Liver (tissue), 9 donors: ENCODE results near the gene IDE. TPM values are rescaled to one million over a fixed set of nuclear protein-coding genes. Genes with fewer than 3 reads are reported as not detected.
A peak's percentile ranks its signal among the peaks of the same experiment; 100 is the strongest.
"Not testable (repeated sequence)": the region's sequence is repeated elsewhere in the genome, so short reads cannot be mapped to it uniquely, and the experiment has no call there.

Source experiments
- DNase-seq: peaks from one replicate; pipeline ENCODE4 v3.0.0-alpha.2; 2017; ENCODE audit warnings: low spot score
- H3K27ac ChIP-seq, 2 donors: one replicate each; pipeline ENCODE4 v1.7.0; 2013; ENCODE audit warnings: inconsistent platforms in 2 of 2, low read length in 2 of 2, control low read depth in 1 of 2, low read depth in 1 of 2, mild to moderate bottlenecking in 1 of 2
- H3K27me3 ChIP-seq, 4 donors: one replicate each; pipeline versions ENCODE4 v1.6.1 to v1.7.0; 2013; ENCODE audit warnings: low read length in 3 of 4, inconsistent platforms in 1 of 4, mild to moderate bottlenecking in 1 of 4, moderate library complexity in 1 of 4; ENCODE audit not compliant: control insufficient read depth in 4 of 4, insufficient read depth in 4 of 4
- H3K36me3 ChIP-seq, 4 donors: one replicate each; pipeline versions ENCODE4 v1.6.1 to v1.7.0; 2013; ENCODE audit warnings: low read length in 3 of 4, mild to moderate bottlenecking in 3 of 4, low read depth in 1 of 4, moderate library complexity in 1 of 4; ENCODE audit not compliant: control insufficient read depth in 4 of 4, insufficient read depth in 3 of 4
- H3K4me1 ChIP-seq, 4 donors: one replicate each; pipeline versions ENCODE4 v1.6.1 to v1.7.0; 2013; ENCODE audit warnings: low read length in 3 of 4, mild to moderate bottlenecking in 3 of 4, moderate library complexity in 1 of 4; ENCODE audit not compliant: control insufficient read depth in 4 of 4, insufficient read depth in 4 of 4
- H3K4me3 ChIP-seq, 3 donors: one replicate each; pipeline versions ENCODE4 v1.6.1 to v1.7.0; 2013; ENCODE audit warnings: low read length in 3 of 3, control low read depth in 1 of 3, low read depth in 1 of 3, mild to moderate bottlenecking in 1 of 3
- H3K9ac ChIP-seq, 2 donors: one replicate each; pipeline ENCODE4 v1.7.0; 2013; ENCODE audit warnings: low read length in 2 of 2, mild to moderate bottlenecking in 2 of 2, moderate library complexity in 2 of 2, control low read depth in 1 of 2, low read depth in 1 of 2
- H3K9me3 ChIP-seq, 4 donors: one replicate each; pipeline versions ENCODE4 v1.6.1 to v1.7.0; 2013; ENCODE audit warnings: low read length in 3 of 4; ENCODE audit not compliant: control insufficient read depth in 4 of 4
- EGR1 ChIP-seq, 2 donors: IDR thresholded peaks; 2 replicates each; pipeline ENCODE4 v1.6.1; 2016 to 2018; ENCODE audit warnings: antibody characterized with exemption in 2 of 2, low read depth in 2 of 2
- FOXA2 ChIP-seq: IDR thresholded peaks from 2 replicates; pipeline ENCODE4 v1.6.1; 2016; ENCODE audit warnings: antibody characterized with exemption
- GABPA ChIP-seq, 2 donors: IDR thresholded peaks in 1 of 2; conservative IDR thresholded peaks in 1 of 2; 2 replicates each; pipeline ENCODE4 v1.6.1; 2016; ENCODE audit warnings: antibody characterized with exemption in 2 of 2, mild to moderate bottlenecking in 1 of 2, moderate library complexity in 1 of 2
- HNF4A ChIP-seq, 2 donors: conservative IDR thresholded peaks; 2 replicates each; pipeline ENCODE4 v1.6.1; 2016; ENCODE audit warnings: antibody characterized with exemption in 2 of 2, mild to moderate bottlenecking in 2 of 2
- HNF4G ChIP-seq: IDR thresholded peaks from 2 replicates; pipeline ENCODE4 v1.6.1; 2016; ENCODE audit warnings: antibody characterized with exemption
- NR2F2 ChIP-seq: IDR thresholded peaks from 2 replicates; pipeline ENCODE4 v1.6.1; 2016; ENCODE audit warnings: antibody characterized with exemption
- RAD21 ChIP-seq, 2 donors: IDR thresholded peaks; 2 replicates each; pipeline ENCODE4 v1.6.1; 2016; ENCODE audit warnings: antibody characterized with exemption in 2 of 2, mild to moderate bottlenecking in 2 of 2
- RXRA ChIP-seq, 2 donors: IDR thresholded peaks; 2 replicates each; pipeline ENCODE4 v1.6.1; 2017 to 2018; ENCODE audit warnings: antibody characterized with exemption in 2 of 2, mild to moderate bottlenecking in 1 of 2
- TAF1 ChIP-seq: conservative IDR thresholded peaks from 2 replicates; pipeline ENCODE4 v1.6.1; 2016; ENCODE audit warnings: antibody characterized with exemption, mild to moderate bottlenecking
- YY1 ChIP-seq: IDR thresholded peaks from 2 replicates; pipeline ENCODE4 v1.6.1; 2016; ENCODE audit warnings: antibody characterized with exemption, mild to moderate bottlenecking
- WGBS: extraction: QIAGEN DNeasy Blood & Tissue Kit; methylation state at CpG from one replicate; pipeline ENCODE4 v1.1.7; 2013; 5-methylcytosine and 5-hydroxymethylcytosine counted together
- polyA plus RNA-seq, 2 donors: library from polyadenylated mRNA; stranded (reverse) in 1 of 2; unstranded in 1 of 2; fragments of 200-250 nt in 1 of 2; fragments of >200 nt in 1 of 2; fragmentation: Nextera tagmentation in 1 of 2; extraction: Ambion mirVana in 1 of 2; gene quantifications; one replicate each; pipeline versions ENCODE4 v1.2.1 to v1.2.3, GENCODE V29; 2013 to 2015
- total RNA-seq, 2 donors: library from RNA; depleted of rRNA; stranded (reverse); fragments of >200 nt; gene quantifications; one replicate each; pipeline ENCODE4 v1.2.3, GENCODE V29; 2014
- TF ChIP-seq, protein P1 (sequence below): IDR thresholded peaks from 2 replicates; pipeline ENCODE4 v1.6.1; 2016; ENCODE audit warnings: antibody characterized with exemption
- TF ChIP-seq, protein P2 (sequence below): IDR thresholded peaks from 2 replicates; pipeline ENCODE4 v1.6.1; 2016; ENCODE audit warnings: antibody characterized with exemption, mild to moderate bottlenecking
- TF ChIP-seq, protein P3 (sequence below): fragments of 150-350 bp; IDR thresholded peaks from 2 replicates; pipeline ENCODE4 v1.5.1; 2017; ENCODE audit warnings: improper control_type of control experiment, low read depth, low read length; ENCODE audit not compliant: missing input control
- donor health status: healthy.
- donor health status: healthy.
- donor health status: healthy.
- donor health status: healthy.
- donor health status: healthy.

Gene IDE
- total and polyA plus RNA-seq, 4 donors = 9.4 to 31.3 (median 15.3) TPM

DNA sequence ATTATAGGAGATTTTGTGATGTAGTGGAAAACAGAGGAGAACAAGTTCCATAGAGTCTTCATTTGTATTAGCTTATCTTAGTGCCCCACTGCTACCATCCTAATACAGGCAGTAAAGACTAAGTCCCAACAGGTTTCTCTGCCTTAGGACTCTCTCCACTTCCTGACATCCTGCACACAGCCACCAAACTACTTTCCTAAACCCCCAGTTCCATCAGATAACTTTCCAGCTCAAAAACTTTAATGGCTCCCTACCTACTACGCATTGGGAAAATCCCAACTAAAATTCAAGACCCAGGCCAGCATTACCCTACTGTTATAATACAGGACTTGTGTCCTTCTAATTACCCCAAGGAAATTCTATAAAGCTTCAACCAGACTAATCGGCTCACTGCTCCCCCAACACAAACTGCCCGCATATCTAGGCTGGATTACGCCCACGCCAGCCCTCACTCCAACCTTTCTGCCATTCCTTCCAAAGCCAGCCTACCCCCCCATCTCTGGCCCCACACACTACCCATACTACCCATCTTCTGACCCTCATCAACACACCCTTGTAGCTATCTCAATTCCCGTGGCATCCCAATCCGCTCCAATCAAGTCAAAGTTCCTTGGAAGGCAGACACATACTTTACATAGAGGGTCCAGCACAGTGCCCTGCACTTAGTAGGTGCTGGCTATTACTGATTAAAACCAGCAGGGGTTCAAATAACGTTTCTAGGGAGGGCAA is 1.4 kb downstream of the IDE start:
- H3K4me3 ChIP-seq = peak overlapping the region; percentile 89 to 96 (median 93)
- peaks cover 2 to 24% (median 17%) of the 10 kb centered on the region in 4 donors for H3K4me1 ChIP-seq
- TF ChIP-seq HNF4A (conservative IDR thresholded peaks at IDR 0.05) = no peak
- no peak for TF ChIP-seq NR2F2
- no peak for TF ChIP-seq RXRA (IDR thresholded peaks at IDR 0.05)
- no peak for TF ChIP-seq EGR1 (IDR thresholded peaks at IDR 0.05; ENCODE audit: low read depth in 2 of 2)
- TF ChIP-seq, protein P1, sequence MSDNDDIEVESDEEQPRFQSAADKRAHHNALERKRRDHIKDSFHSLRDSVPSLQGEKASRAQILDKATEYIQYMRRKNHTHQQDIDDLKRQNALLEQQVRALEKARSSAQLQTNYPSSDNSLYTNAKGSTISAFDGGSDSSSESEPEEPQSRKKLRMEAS = no peak
- TF ChIP-seq YY1 = no peak
- TF ChIP-seq, protein P2, sequence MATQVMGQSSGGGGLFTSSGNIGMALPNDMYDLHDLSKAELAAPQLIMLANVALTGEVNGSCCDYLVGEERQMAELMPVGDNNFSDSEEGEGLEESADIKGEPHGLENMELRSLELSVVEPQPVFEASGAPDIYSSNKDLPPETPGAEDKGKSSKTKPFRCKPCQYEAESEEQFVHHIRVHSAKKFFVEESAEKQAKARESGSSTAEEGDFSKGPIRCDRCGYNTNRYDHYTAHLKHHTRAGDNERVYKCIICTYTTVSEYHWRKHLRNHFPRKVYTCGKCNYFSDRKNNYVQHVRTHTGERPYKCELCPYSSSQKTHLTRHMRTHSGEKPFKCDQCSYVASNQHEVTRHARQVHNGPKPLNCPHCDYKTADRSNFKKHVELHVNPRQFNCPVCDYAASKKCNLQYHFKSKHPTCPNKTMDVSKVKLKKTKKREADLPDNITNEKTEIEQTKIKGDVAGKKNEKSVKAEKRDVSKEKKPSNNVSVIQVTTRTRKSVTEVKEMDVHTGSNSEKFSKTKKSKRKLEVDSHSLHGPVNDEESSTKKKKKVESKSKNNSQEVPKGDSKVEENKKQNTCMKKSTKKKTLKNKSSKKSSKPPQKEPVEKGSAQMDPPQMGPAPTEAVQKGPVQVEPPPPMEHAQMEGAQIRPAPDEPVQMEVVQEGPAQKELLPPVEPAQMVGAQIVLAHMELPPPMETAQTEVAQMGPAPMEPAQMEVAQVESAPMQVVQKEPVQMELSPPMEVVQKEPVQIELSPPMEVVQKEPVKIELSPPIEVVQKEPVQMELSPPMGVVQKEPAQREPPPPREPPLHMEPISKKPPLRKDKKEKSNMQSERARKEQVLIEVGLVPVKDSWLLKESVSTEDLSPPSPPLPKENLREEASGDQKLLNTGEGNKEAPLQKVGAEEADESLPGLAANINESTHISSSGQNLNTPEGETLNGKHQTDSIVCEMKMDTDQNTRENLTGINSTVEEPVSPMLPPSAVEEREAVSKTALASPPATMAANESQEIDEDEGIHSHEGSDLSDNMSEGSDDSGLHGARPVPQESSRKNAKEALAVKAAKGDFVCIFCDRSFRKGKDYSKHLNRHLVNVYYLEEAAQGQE = no peak
- TF ChIP-seq, protein P3, sequence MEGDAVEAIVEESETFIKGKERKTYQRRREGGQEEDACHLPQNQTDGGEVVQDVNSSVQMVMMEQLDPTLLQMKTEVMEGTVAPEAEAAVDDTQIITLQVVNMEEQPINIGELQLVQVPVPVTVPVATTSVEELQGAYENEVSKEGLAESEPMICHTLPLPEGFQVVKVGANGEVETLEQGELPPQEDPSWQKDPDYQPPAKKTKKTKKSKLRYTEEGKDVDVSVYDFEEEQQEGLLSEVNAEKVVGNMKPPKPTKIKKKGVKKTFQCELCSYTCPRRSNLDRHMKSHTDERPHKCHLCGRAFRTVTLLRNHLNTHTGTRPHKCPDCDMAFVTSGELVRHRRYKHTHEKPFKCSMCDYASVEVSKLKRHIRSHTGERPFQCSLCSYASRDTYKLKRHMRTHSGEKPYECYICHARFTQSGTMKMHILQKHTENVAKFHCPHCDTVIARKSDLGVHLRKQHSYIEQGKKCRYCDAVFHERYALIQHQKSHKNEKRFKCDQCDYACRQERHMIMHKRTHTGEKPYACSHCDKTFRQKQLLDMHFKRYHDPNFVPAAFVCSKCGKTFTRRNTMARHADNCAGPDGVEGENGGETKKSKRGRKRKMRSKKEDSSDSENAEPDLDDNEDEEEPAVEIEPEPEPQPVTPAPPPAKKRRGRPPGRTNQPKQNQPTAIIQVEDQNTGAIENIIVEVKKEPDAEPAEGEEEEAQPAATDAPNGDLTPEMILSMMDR = no peak
- no peak for TF ChIP-seq TAF1
- TF ChIP-seq RAD21 (IDR thresholded peaks at IDR 0.05) = no peak
- H3K27ac ChIP-seq = peak overlapping the region in 1 of 2 donors; percentile 95
- H3K9ac ChIP-seq = peak overlapping the region; percentile 89 to 90
- no peaks in the 10 kb centered on the region for H3K36me3 ChIP-seq
- no peaks in the 10 kb centered on the region for H3K9me3 ChIP-seq
- no peaks in the 10 kb centered on the region for H3K27me3 ChIP-seq
- no peak for DNase-seq
- WGBS = 65% methylated on average over 8 of the region's 8 CpGs

DNA sequence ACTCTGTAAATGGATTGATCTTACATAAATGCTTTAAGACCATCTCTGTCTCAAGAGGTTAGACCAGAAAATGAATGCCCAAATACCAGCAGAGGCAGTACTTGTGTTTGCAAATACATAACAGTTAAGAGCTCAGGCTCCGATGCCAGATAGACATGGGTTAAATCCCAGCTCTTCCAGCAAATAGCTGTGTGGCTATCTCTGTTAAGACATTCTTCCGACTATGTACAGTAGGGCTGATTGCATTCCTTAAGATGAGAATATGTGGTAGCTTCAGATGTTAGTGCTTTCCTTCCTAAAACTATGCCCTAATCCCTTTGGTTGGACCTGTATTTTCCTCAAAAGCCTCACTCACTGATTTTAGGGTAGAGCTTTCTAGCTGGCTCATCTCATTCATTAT is 2.2 kb downstream of the IDE start:
- Histone ChIP-seq H3K27me3 (no peaks in the 10 kb centered on the region), H3K9me3 (no peaks in the 10 kb centered on the region), H3K36me3 (peaks cover 0 to 2% (median 0%) of the 10 kb centered on the region in 4 donors), H3K4me1 (peaks cover 2 to 24% (median 17%) of the 10 kb centered on the region in 4 donors), H3K27ac (no peak overlapping the region), H3K4me3 (no peak overlapping the region), H3K9ac (no peak overlapping the region)
- 85% methylated on average over 2 of the region's 2 CpGs for WGBS
- TF ChIP-seq FOXA2 = no peak
- TF ChIP-seq GABPA (IDR thresholded peaks at IDR 0.05 in 1 of 2, conservative IDR thresholded peaks at IDR 0.05 in 1 of 2) = no peak
- no peak for TF ChIP-seq HNF4A (conservative IDR thresholded peaks at IDR 0.05)
- no peak for TF ChIP-seq HNF4G
- no peak for DNase-seq

DNA sequence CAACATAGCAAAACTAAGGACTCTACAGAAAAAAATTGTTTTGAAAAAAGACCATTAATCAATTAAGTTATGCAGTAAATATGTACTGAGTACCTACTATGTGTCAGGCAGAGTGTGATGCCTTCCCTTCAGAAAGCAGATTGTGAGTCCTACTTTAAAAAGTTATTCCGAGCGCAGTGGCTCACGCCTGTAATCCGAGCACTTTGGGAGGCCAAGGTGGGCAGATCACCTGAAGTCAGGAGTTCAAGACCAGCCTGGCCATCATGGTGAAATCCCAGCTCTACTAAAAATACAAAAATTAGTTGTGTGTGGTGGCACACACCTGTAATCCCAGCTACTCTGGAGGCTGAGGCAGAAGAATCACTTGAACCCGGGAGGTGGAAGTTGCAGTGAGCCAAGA is 4.2 kb downstream of the IDE start:
- H3K4me1 ChIP-seq = peaks cover 2 to 18% (median 11%) of the 10 kb centered on the region in 4 donors
- 96% methylated on average over 5 of the region's 5 CpGs for WGBS
- not testable (repeated sequence) for H3K4me3 ChIP-seq, H3K27ac ChIP-seq, H3K27me3 ChIP-seq, DNase-seq, H3K9me3 ChIP-seq, H3K9ac ChIP-seq, H3K36me3 ChIP-seq
